ENCODE data around the gene NF1.

The NF1 gene

GRCh38 chr17:31357839-31358394, 263.1 kb downstream of the NF1 start:
- H3K27me3 ChIP-seq (replicated peaks; ENCODE audit: insufficient read depth, low read length), result no peaks in the 10 kb centered on the region
- DNase-seq, result no peak
- no peak overlapping the region for H3K4me3 ChIP-seq (ENCODE audit: low read length)
- H4K20me1 ChIP-seq (ENCODE audit: insufficient read depth, low read length), result no peaks in the 10 kb centered on the region
- no peaks in the 10 kb centered on the region for H3F3A ChIP-seq (ENCODE audit: insufficient read depth, low read length)
- no peak overlapping the region for H3K9ac ChIP-seq (ENCODE audit: low read length)
- H3K9me2 ChIP-seq (replicated peaks; ENCODE audit: insufficient read depth, low read length), result no peaks in the 10 kb centered on the region
- H3K9me3 ChIP-seq (replicated peaks; ENCODE audit: insufficient read depth, low read length), result no peaks in the 10 kb centered on the region
- TF ChIP-seq, protein P1, sequence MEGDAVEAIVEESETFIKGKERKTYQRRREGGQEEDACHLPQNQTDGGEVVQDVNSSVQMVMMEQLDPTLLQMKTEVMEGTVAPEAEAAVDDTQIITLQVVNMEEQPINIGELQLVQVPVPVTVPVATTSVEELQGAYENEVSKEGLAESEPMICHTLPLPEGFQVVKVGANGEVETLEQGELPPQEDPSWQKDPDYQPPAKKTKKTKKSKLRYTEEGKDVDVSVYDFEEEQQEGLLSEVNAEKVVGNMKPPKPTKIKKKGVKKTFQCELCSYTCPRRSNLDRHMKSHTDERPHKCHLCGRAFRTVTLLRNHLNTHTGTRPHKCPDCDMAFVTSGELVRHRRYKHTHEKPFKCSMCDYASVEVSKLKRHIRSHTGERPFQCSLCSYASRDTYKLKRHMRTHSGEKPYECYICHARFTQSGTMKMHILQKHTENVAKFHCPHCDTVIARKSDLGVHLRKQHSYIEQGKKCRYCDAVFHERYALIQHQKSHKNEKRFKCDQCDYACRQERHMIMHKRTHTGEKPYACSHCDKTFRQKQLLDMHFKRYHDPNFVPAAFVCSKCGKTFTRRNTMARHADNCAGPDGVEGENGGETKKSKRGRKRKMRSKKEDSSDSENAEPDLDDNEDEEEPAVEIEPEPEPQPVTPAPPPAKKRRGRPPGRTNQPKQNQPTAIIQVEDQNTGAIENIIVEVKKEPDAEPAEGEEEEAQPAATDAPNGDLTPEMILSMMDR (IDR thresholded peaks at IDR 0.05; ENCODE audit: low read length), result no peak
- TF ChIP-seq EZH2 (optimal IDR thresholded peaks at IDR 0.05; ENCODE audit: low read depth, low read length) (no peak), EZH2phosphoT487 (IDR thresholded peaks at IDR 0.05; ENCODE audit: low read length) (no peak)
- no peak overlapping the region for H3K27ac ChIP-seq (ENCODE audit: low read length)
- H3K79me2 ChIP-seq (ENCODE audit: low read length), result no peaks in the 10 kb centered on the region
- H3K36me3 ChIP-seq (replicated peaks; ENCODE audit: insufficient read depth, low read length), result peaks cover 5% of the 10 kb centered on the region; the same call in 1 of the 2 replicates
- no peak overlapping the region for H3K4me2 ChIP-seq (ENCODE audit: low read depth, low read length)
- H3K4me1 ChIP-seq (ENCODE audit: low read length), result no peaks in the 10 kb centered on the region
- no peak overlapping the region for H2AFZ ChIP-seq (ENCODE audit: low read length)

DNA sequence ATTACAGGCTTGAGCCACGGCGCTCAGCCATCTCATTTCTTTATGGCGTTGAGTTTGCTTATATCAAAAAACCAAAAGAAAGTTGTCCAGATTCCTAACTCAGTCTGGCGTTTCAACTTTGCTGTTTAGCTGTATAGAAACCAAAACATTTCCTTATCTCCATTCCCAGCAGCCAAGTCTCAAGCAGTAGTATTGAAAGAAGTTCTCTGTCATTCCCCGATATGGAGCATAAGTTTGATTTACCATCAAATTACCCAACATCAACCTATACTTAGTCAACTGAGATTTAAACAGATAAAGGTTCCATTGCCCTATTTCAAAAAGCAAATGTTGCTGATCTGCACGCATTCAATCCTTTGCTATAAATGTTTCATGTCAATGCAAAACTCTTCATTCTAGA, 269.2 kb downstream of the NF1 start:
- Histone ChIP-seq H3K36me3 (replicated peaks; ENCODE audit: insufficient read depth, low read length) (no peaks in the 10 kb centered on the region), H3K4me1 (ENCODE audit: low read length) (no peaks in the 10 kb centered on the region), H3K79me2 (ENCODE audit: low read length) (no peaks in the 10 kb centered on the region), H3K27ac (ENCODE audit: low read length) (no peak overlapping the region), H3K27me3 (replicated peaks; ENCODE audit: insufficient read depth, low read length) (no peaks in the 10 kb centered on the region), H3F3A (ENCODE audit: insufficient read depth, low read length) (no peaks in the 10 kb centered on the region), H3K4me3 (ENCODE audit: low read length) (no peak overlapping the region), H3K9me3 (replicated peaks; ENCODE audit: insufficient read depth, low read length) (no peaks in the 10 kb centered on the region), H3K4me2 (ENCODE audit: low read depth, low read length) (no peak overlapping the region), H4K20me1 (ENCODE audit: insufficient read depth, low read length) (no peaks in the 10 kb centered on the region), H2AFZ (ENCODE audit: low read length) (no peak overlapping the region), H3K9ac (ENCODE audit: low read length) (no peak overlapping the region), H3K9me2 (replicated peaks; ENCODE audit: insufficient read depth, low read length) (no peaks in the 10 kb centered on the region)
- DNase-seq, result no peak
- TF ChIP-seq, protein P1 (IDR thresholded peaks at IDR 0.05; ENCODE audit: low read length), result no peak
- no peak for TF ChIP-seq EZH2 (optimal IDR thresholded peaks at IDR 0.05; ENCODE audit: low read depth, low read length)
- TF ChIP-seq EZH2phosphoT487 (IDR thresholded peaks at IDR 0.05; ENCODE audit: low read length), result no peak

GRCh38 chr17:31366088-31366487, 271.3 kb downstream of the NF1 start:
- H3K9ac ChIP-seq (ENCODE audit: low read length), result no peak overlapping the region
- H3K9me3 ChIP-seq (replicated peaks; ENCODE audit: insufficient read depth, low read length), result no peaks in the 10 kb centered on the region
- H3K4me2 ChIP-seq (ENCODE audit: low read depth, low read length), result no peak overlapping the region
- H3K9me2 ChIP-seq (replicated peaks; ENCODE audit: insufficient read depth, low read length), result no peaks in the 10 kb centered on the region
- no peaks in the 10 kb centered on the region for H3K27me3 ChIP-seq (replicated peaks; ENCODE audit: insufficient read depth, low read length)
- H2AFZ ChIP-seq (ENCODE audit: low read length), result no peak overlapping the region
- H3K4me1 ChIP-seq (ENCODE audit: low read length), result peaks cover 13% of the 10 kb centered on the region
- H4K20me1 ChIP-seq (ENCODE audit: insufficient read depth, low read length), result no peaks in the 10 kb centered on the region
- no peak overlapping the region for H3K27ac ChIP-seq (ENCODE audit: low read length)
- TF ChIP-seq, protein P1 (IDR thresholded peaks at IDR 0.05; ENCODE audit: low read length), result no peak
- TF ChIP-seq EZH2phosphoT487 (IDR thresholded peaks at IDR 0.05; ENCODE audit: low read length) (no peak), EZH2 (optimal IDR thresholded peaks at IDR 0.05; ENCODE audit: low read depth, low read length) (no peak)
- H3F3A ChIP-seq (ENCODE audit: insufficient read depth, low read length), result 0 out of 2 replicates have a peak, but pooled peaks cover 5% of the 10 kb centered on the region
- no peaks in the 10 kb centered on the region for H3K79me2 ChIP-seq (ENCODE audit: low read length)
- no peak overlapping the region for H3K4me3 ChIP-seq (ENCODE audit: low read length)
- no peak for DNase-seq
- H3K36me3 ChIP-seq (replicated peaks; ENCODE audit: insufficient read depth, low read length), result no peaks in the 10 kb centered on the region
